ENCODE measurements around the gene EVA1A.

Gene EVA1A

DNA sequence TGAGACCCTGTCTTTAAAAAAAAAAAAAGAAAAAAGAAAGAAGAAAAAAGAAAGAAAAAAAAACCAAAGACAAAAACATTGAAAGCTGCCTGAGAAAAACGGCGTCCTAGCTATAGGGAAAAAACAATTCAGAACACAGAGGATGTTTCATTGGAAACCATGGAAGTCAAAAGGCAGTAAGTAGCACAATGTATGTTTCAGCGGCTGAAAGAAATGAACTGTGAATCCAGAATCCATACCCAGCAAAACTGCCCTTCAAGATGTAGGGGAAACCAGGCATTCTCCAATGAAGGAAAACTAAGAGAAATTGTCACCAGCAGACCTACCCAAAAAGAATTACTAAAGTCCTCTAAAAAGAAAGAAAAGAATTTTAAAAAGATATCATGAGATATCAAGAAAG, 27.6 kb downstream of the EVA1A start:
- TF ChIP-seq EZH2 (IDR thresholded peaks at IDR 0.05; ENCODE audit: borderline replicate concordance, low read depth, low read length, severe bottlenecking) = no peak
- TF ChIP-seq, protein P1, sequence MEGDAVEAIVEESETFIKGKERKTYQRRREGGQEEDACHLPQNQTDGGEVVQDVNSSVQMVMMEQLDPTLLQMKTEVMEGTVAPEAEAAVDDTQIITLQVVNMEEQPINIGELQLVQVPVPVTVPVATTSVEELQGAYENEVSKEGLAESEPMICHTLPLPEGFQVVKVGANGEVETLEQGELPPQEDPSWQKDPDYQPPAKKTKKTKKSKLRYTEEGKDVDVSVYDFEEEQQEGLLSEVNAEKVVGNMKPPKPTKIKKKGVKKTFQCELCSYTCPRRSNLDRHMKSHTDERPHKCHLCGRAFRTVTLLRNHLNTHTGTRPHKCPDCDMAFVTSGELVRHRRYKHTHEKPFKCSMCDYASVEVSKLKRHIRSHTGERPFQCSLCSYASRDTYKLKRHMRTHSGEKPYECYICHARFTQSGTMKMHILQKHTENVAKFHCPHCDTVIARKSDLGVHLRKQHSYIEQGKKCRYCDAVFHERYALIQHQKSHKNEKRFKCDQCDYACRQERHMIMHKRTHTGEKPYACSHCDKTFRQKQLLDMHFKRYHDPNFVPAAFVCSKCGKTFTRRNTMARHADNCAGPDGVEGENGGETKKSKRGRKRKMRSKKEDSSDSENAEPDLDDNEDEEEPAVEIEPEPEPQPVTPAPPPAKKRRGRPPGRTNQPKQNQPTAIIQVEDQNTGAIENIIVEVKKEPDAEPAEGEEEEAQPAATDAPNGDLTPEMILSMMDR (IDR thresholded peaks at IDR 0.05; ENCODE audit: borderline replicate concordance, extremely low read depth, low read length, poor library complexity, severe bottlenecking) = no peak
- H4K20me1 ChIP-seq (ENCODE audit: insufficient read depth, low read length) = 0 out of 2 replicates have a peak, but pooled peaks cover 8% of the 10 kb centered on the region
- no peaks in the 10 kb centered on the region for H3K27me3 ChIP-seq (ENCODE audit: insufficient read depth, low read length, poor library complexity)
- H3K9ac ChIP-seq (ENCODE audit: low read depth, low read length) = no peak overlapping the region
- H3K79me2 ChIP-seq (ENCODE audit: insufficient read depth, low read length) = peaks cover 96% of the 10 kb centered on the region
- H3K4me3 ChIP-seq (ENCODE audit: low read depth in 1 of 2, low read length in 2 of 2) = no peak overlapping the region
- peaks cover 30% of the 10 kb centered on the region for H3K4me1 ChIP-seq (ENCODE audit: insufficient read depth, low read length)
- H3K36me3 ChIP-seq (ENCODE audit: insufficient read depth, low read length) = peaks cover 5% of the 10 kb centered on the region
- peak overlapping the region; percentile 15; the same call in 1 of the 2 replicates for H3K27ac ChIP-seq (ENCODE audit: low read length)
- no peak overlapping the region for H3K4me2 ChIP-seq (ENCODE audit: insufficient read depth, low read length)
- DNase-seq = no peak
- no peak for ATAC-seq (ENCODE audit: insufficient read depth, low read depth)
- H3K9me3 ChIP-seq (ENCODE audit: insufficient read depth, low read length, severe bottlenecking) = peaks cover 3% of the 10 kb centered on the region
- H2AFZ ChIP-seq (ENCODE audit: low read depth, low read length) = no peak overlapping the region

GRCh38 chr2:75532488-75532887, 28.3 kb downstream of the EVA1A start:
- Histone ChIP-seq H3K36me3 (ENCODE audit: insufficient read depth, low read length) (no peaks in the 10 kb centered on the region), H3K9me3 (ENCODE audit: insufficient read depth, low read length, severe bottlenecking) (no peaks in the 10 kb centered on the region), H3K4me1 (ENCODE audit: insufficient read depth, low read length) (peaks cover 37% of the 10 kb centered on the region), H3K4me3 (ENCODE audit: low read depth in 1 of 2, low read length in 2 of 2) (no peak overlapping the region), H2AFZ (ENCODE audit: low read depth, low read length) (no peak overlapping the region), H3K4me2 (ENCODE audit: insufficient read depth, low read length) (no peak overlapping the region), H4K20me1 (ENCODE audit: insufficient read depth, low read length) (0 out of 2 replicates have a peak, but pooled peaks cover 8% of the 10 kb centered on the region), H3K27ac (ENCODE audit: low read length) (no peak overlapping the region), H3K9ac (ENCODE audit: low read depth, low read length) (no peak overlapping the region), H3K79me2 (ENCODE audit: insufficient read depth, low read length) (peaks cover 96% of the 10 kb centered on the region), H3K27me3 (ENCODE audit: insufficient read depth, low read length, poor library complexity) (no peaks in the 10 kb centered on the region)
- ATAC-seq (ENCODE audit: insufficient read depth, low read depth) = no peak
- DNase-seq = no peak
- TF ChIP-seq EZH2 (IDR thresholded peaks at IDR 0.05; ENCODE audit: borderline replicate concordance, low read depth, low read length, severe bottlenecking) = no peak
- TF ChIP-seq, protein P1 (IDR thresholded peaks at IDR 0.05; ENCODE audit: borderline replicate concordance, extremely low read depth, low read length, poor library complexity, severe bottlenecking) = no peak

DNA sequence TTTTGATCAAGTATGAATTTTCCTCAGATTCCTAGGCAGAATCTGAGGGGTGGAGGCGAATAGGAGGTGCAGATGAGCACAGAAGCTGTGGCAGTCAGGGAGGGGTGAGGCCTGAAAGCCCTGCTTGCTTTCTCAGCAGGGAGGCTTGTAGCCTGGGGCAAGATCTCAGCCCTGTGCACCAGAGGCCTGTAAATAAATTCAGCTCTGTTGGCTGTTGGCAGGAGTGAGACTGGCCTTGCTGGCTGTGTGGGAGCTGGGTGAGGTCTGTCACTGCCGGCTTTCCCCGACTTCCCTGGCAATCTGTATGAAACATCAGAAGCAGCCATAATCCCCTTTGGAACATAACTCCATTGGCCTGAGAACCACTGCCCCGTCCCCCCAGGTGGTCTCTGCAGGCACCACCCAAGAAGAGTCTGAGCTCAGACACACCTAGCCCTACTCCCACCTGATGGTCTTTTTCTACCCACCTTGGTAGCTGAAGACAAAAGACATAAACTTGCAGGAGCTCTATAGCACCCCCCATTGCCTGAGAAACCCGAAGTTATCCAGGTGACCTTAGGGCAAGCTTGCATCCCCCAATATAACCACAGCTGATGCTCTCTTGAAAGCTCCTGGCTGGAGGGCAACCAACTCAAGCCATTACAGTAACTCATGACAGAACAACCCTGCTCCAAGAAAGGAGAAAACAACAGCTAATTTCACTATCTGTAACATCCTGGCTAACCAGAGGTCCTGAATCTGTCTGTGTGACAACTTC, 32.3 kb downstream of the EVA1A start:
- Histone ChIP-seq H3K4me1 (ENCODE audit: insufficient read depth, low read length) (peaks cover 71% of the 10 kb centered on the region), H3K79me2 (ENCODE audit: insufficient read depth, low read length) (peaks cover 92% of the 10 kb centered on the region), H2AFZ (ENCODE audit: low read depth, low read length) (no peak overlapping the region), H3K9me3 (ENCODE audit: insufficient read depth, low read length, severe bottlenecking) (no peaks in the 10 kb centered on the region), H3K27me3 (ENCODE audit: insufficient read depth, low read length, poor library complexity) (no peaks in the 10 kb centered on the region), H4K20me1 (ENCODE audit: insufficient read depth, low read length) (0 out of 2 replicates have a peak, but pooled peaks cover 11% of the 10 kb centered on the region), H3K27ac (ENCODE audit: low read length) (peak overlapping the region; percentile 53), H3K36me3 (ENCODE audit: insufficient read depth, low read length) (peaks cover 10% of the 10 kb centered on the region; the same call in 1 of the 2 replicates), H3K9ac (ENCODE audit: low read depth, low read length) (no peak overlapping the region), H3K4me3 (ENCODE audit: low read depth in 1 of 2, low read length in 2 of 2) (no peak overlapping the region), H3K4me2 (ENCODE audit: insufficient read depth, low read length) (no peak overlapping the region)
- DNase-seq = no peak
- no peak for ATAC-seq (ENCODE audit: insufficient read depth, low read depth)
- TF ChIP-seq, protein P1 (IDR thresholded peaks at IDR 0.05; ENCODE audit: borderline replicate concordance, extremely low read depth, low read length, poor library complexity, severe bottlenecking) = no peak
- no peak for TF ChIP-seq EZH2 (IDR thresholded peaks at IDR 0.05; ENCODE audit: borderline replicate concordance, low read depth, low read length, severe bottlenecking)
